PC-3 (cell line): ENCODE data around the gene OSBPL7. TPM values are rescaled to one million over a fixed set of nuclear protein-coding genes. Genes with fewer than 3 reads are reported as not detected.
A peak's percentile ranks its signal among the peaks of the same experiment; 100 is the strongest.

Experiments used
- ATAC-seq: fragments of 200-7000 bp; cut with Tn5 transposase; 2 replicates; pipeline ENCODE4 v1.9.1; 2020; ENCODE audit warnings: mild to moderate bottlenecking, moderate library complexity
- BruUV-seq: library from RNA; stranded (reverse); fragments of 400-500 nt; replicated peaks from 2 replicates; lab custom pipeline; 2021; lab: Mats Ljungman, UMichigan
- CTCF ChIA-PET: fragments of 300-600 bp; sonication (Branson Sonifier 250); formaldehyde crosslinking; loops from one replicate; lab custom pipeline; 2022; ENCODE audit warnings: antibody characterized with exemption; lab: Charles Lee
- POLR2A ChIA-PET: fragments of 300-600 bp; sonication (Branson Sonifier 250); formaldehyde crosslinking; loops from one replicate; lab custom pipeline; 2022; ENCODE audit warnings: antibody characterized with exemption; ENCODE audit not compliant: unreplicated experiment; lab: Charles Lee
- DNase-seq: peaks from one replicate; pipeline ENCODE4 v3.0.0-alpha.2; 2015
- H2AFZ ChIP-seq: fragments of 300-600 bp; sonication (generic); 2 replicates; pipeline ENCODE4 v1.6.0; 2016; ENCODE audit warnings: antibody characterized with exemption, low read length
- H3F3A ChIP-seq: fragments of 300-600 bp; sonication (generic); one replicate; pipeline ENCODE4 v1.6.0; 2017; ENCODE audit warnings: antibody characterized with exemption, low read length, control low read depth, mild to moderate bottlenecking; ENCODE audit not compliant: unreplicated experiment
- H3K27ac ChIP-seq: fragments of 300-600 bp; sonication (generic); 2 replicates; pipeline ENCODE4 v1.5.1; 2016; ENCODE audit warnings: mild to moderate bottlenecking, low read length
- H3K27me3 ChIP-seq: fragments of 300-600 bp; sonication (generic); 2 replicates; pipeline ENCODE4 v1.6.1; 2016; ENCODE audit warnings: low read length, mixed read lengths
- H3K36me3 ChIP-seq: fragments of 300-600 bp; sonication (generic); 2 replicates; pipeline ENCODE4 v1.6.1; 2016; ENCODE audit warnings: low read depth, mixed run types, low read length, mixed read lengths
- H3K4me1 ChIP-seq: fragments of 300-600 bp; sonication (generic); 2 replicates; pipeline ENCODE4 v1.5.1; 2016; ENCODE audit warnings: low read length; ENCODE audit not compliant: insufficient read depth
- H3K4me2 ChIP-seq: fragments of 300-600 bp; sonication (generic); 2 replicates; pipeline ENCODE4 v1.6.0; 2016; ENCODE audit warnings: low read length
- H3K4me3 ChIP-seq: fragments of 300-600 bp; sonication (generic); 2 replicates; pipeline ENCODE4 v1.5.1; 2016; ENCODE audit warnings: mild to moderate bottlenecking, low read length, mixed read lengths
- H3K79me2 ChIP-seq: fragments of 300-600 bp; sonication (generic); 2 replicates; pipeline ENCODE4 v1.6.1; 2017; ENCODE audit warnings: low read length, mixed read lengths
- H3K9ac ChIP-seq: fragments of 300-600 bp; sonication (generic); 2 replicates; pipeline ENCODE4 v1.6.0; 2016; ENCODE audit warnings: mild to moderate bottlenecking, low read length
- H3K9me2 ChIP-seq: fragments of 300-600 bp; sonication (generic); replicated peaks from 2 replicates; pipeline ENCODE4 v1.6.1; 2016; ENCODE audit warnings: mixed run types, low read length, mixed read lengths
- H3K9me3 ChIP-seq: fragments of 300-600 bp; sonication (generic); 2 replicates; pipeline ENCODE4 v1.6.1; 2016; ENCODE audit warnings: low read length, mixed read lengths
- H4K20me1 ChIP-seq: fragments of 300-600 bp; sonication (generic); 2 replicates; pipeline ENCODE4 v1.6.1; 2016; ENCODE audit warnings: low read length, mixed read lengths
- EZH2 ChIP-seq: fragments of 300-600 bp; sonication (generic); IDR thresholded peaks from one replicate; pipeline ENCODE4 v1.6.1; 2017; ENCODE audit warnings: antibody characterized with exemption, mild to moderate bottlenecking, low read length; ENCODE audit not compliant: unreplicated experiment
- EZH2phosphoT487 ChIP-seq: fragments of 300-600 bp; sonication (generic); IDR thresholded peaks from 2 replicates; pipeline ENCODE4 v1.6.1; 2018; ENCODE audit warnings: mild to moderate bottlenecking, antibody characterized with exemption, low read length, borderline replicate concordance
- intact Hi-C: fragments of 100-400 bp; cut with micrococcal nuclease; formaldehyde crosslinking; loops from 2 replicates; pipeline ENCODE4 v1.9.0; 2023
- total RNA-seq: library from RNA; depleted of rRNA; stranded (reverse); fragments of >200 nt; gene quantifications from 2 replicates; pipeline ENCODE4 v1.2.3, GENCODE V29; 2014
- TF ChIP-seq, protein P1 (sequence below): fragments of 300-600 bp; sonication (generic); conservative IDR thresholded peaks from 2 replicates; pipeline ENCODE4 v1.5.1; 2017; ENCODE audit warnings: antibody characterized with exemption, low read depth, mild to moderate bottlenecking, low read length

The OSBPL7 gene
- total RNA-seq, 1 experiment from 2014 or later = 22.1 TPM

DNA sequence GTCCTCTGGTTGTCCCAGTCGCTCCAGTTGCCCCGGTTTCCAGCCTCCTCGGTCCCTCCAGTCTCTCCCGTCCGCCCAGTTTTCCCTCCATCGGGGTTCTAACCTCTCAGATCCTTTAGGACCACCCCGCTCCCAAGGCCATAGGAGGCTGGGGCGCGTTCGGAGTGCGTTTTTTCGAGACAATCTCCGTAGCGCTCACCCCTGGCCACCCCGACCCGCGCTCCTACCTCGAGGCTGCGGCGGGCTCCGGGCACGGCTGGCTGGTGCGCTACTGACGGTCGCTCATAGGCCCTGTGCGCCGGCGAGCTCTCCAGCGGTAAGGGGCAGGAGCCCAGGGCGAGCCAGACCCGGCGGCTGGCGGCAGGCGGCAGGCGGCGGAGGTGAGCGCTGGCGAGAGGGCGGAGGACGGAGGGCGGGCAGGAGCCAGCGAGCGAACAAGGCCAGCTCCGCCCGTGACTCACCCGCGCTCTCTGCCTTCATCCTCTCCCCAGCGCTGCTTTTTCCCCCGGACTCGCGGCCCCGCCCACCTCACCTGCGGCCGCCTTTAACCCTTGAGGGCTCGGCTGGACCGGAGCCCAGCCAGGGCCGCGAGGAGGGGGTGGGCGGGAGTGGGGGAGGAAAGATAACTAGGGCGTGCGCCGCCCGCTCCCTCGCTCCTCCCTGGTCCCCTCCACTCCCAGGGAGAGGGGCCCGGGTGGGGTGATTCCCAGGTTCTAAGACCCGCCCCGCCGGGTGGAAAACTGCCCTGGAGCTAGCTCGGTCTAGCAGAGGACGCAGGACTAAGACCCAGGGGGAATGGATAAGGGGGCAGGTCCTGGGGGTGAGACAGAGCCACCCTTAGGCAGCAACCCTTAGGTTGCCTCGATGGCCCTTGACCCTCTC is 29.3 kb upstream of the OSBPL7 start, which contains the start of gene SP6:
TSS of gene SP6 (minus strand) at position 472 of the 882 bp plus-strand sequence. CDS start 2,734 bp downstream, outside the sequence.
- DNase-seq (peak; percentile 93), ATAC-seq (peak; percentile 97)
- Histone ChIP-seq H3K79me2 (peaks cover 22% of the 10 kb centered on the region), H3K9me3 (no peaks in the 10 kb centered on the region), H3K4me3 (peak within 1 kb of the TSS; percentile 88), H3K9ac (peak within 1 kb of the TSS; percentile 72), H3K27me3 (peaks cover 13% of the 10 kb centered on the region), H3K4me1 (peaks cover 16% of the 10 kb centered on the region), H3F3A (no peaks in the 10 kb centered on the region), H3K36me3 (no peaks in the 10 kb centered on the region), H3K9me2 (no peaks in the 10 kb centered on the region), H2AFZ (peak within 1 kb of the TSS; percentile 95), H3K4me2 (peak within 1 kb of the TSS; percentile 98), H4K20me1 (no peaks in the 10 kb centered on the region), H3K27ac (no peak within 1 kb of the TSS)
- TF ChIP-seq EZH2phosphoT487 = peak; percentile 94
- TF ChIP-seq, protein P1, sequence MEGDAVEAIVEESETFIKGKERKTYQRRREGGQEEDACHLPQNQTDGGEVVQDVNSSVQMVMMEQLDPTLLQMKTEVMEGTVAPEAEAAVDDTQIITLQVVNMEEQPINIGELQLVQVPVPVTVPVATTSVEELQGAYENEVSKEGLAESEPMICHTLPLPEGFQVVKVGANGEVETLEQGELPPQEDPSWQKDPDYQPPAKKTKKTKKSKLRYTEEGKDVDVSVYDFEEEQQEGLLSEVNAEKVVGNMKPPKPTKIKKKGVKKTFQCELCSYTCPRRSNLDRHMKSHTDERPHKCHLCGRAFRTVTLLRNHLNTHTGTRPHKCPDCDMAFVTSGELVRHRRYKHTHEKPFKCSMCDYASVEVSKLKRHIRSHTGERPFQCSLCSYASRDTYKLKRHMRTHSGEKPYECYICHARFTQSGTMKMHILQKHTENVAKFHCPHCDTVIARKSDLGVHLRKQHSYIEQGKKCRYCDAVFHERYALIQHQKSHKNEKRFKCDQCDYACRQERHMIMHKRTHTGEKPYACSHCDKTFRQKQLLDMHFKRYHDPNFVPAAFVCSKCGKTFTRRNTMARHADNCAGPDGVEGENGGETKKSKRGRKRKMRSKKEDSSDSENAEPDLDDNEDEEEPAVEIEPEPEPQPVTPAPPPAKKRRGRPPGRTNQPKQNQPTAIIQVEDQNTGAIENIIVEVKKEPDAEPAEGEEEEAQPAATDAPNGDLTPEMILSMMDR = peak; percentile 38; the same call in 1 of the 2 replicates
- TF ChIP-seq EZH2 = no peak
- ChIA-PET CTCF (interaction anchor here (0.5 to 1.7 kb wide), 7 partner anchors 10 to 167 kb away, joined by 3 to 16 read pairs (median 6); partner anchors contain the start of genes PNPO and SCRN2), POLR2A (interaction anchor here (0.6 kb wide), 1 partner anchor 96 kb away, joined by 9 read pairs; no protein-coding TSS in a partner anchor)
- TSS peak; percentile 48 for BruUV-seq
- intact Hi-C loops = loop anchor here (2.0 kb wide), 1 partner anchor 14 kb away; no protein-coding TSS in a partner anchor

DNA sequence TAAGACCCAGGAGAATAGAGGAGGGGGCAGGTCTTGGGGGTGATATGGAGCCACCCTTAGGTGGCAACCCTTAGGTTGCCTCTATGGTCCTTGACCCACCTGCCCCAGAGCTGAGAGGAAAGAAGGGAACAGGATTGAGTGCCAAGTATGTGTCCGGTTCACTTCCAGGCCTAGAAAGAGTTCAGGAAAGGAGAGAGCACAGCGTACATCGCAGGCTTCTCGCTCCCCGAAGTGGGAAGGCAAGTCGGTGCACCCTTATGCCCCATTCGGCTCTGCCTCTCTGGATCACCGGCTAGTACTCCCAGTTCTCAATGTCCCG is 28.7 kb upstream of the OSBPL7 start:
- Histone ChIP-seq H3K4me3 (peak overlapping the region; percentile 88), H3K36me3 (no peaks in the 10 kb centered on the region), H4K20me1 (no peaks in the 10 kb centered on the region), H3K4me2 (peak overlapping the region; percentile 98), H3K79me2 (peaks cover 22% of the 10 kb centered on the region), H3K27me3 (peaks cover 13% of the 10 kb centered on the region), H3K9me2 (no peaks in the 10 kb centered on the region), H3K27ac (no peak overlapping the region), H3K9me3 (no peaks in the 10 kb centered on the region), H3K4me1 (peaks cover 16% of the 10 kb centered on the region), H2AFZ (peak overlapping the region; percentile 95), H3K9ac (peak overlapping the region; percentile 72), H3F3A (no peaks in the 10 kb centered on the region)
- ChIA-PET CTCF (interaction anchor here (0.5 to 1.7 kb wide), 6 partner anchors 9 to 167 kb away, joined by 3 to 16 read pairs (median 6); partner anchors contain the start of genes PNPO and SCRN2), POLR2A (no interaction called here)
- no TSS peak for BruUV-seq
- no peak for TF ChIP-seq EZH2phosphoT487
- no peak for TF ChIP-seq EZH2
- TF ChIP-seq, protein P1 = no peak
- intact Hi-C loops = loop anchor here (2.0 kb wide), 1 partner anchor 14 kb away; no protein-coding TSS in a partner anchor
- DNase-seq (peak; percentile 39), ATAC-seq (peak; percentile 39)
